Right lung (tissue), 5 donors: ENCODE results near the gene MTCL3. TPM values are rescaled to one million over a fixed set of nuclear protein-coding genes. Genes with fewer than 3 reads are reported as not detected.
"Not testable (repeated sequence)": the region's sequence is repeated elsewhere in the genome, so short reads cannot be mapped to it uniquely, and the experiment has no call there.

ENCODE experiments used
- DNase-seq, 2 donors: peaks; one replicate each; pipeline ENCODE4 v3.0.0-alpha.2; 2013
- polyA plus RNA-seq, 5 donors: library from polyadenylated mRNA; unstranded; fragments of 120-200 nt; gene quantifications; one replicate each; pipeline versions ENCODE4 v1.2.1 to v1.2.3, GENCODE V29; 2013; ENCODE audit warnings: inconsistent platforms in 1 of 5, low replicate concordance in 1 of 5; ENCODE audit not compliant: insufficient read length in 5 of 5, insufficient read depth in 1 of 5

The MTCL3 gene

DNA sequence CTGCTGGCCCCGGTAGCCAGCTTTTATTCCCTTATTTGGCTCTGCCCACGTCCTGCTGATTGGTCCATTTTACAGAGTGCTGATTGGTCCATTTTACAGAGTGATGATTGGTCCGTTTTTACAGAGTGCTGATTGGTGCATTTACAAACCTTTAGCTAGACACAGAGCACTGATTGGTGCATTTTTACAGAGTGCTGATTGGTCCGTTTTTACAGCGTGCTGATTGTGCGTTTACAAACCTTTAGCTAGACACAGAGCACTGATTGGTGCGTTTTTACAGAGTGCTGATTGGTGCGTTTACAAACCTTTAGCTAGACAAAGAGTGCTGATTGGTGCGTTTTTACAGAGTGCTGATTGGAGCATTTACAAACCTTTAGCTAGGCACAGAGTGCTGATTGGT, 90.6 kb downstream of the MTCL3 start:
- not testable (repeated sequence) for DNase-seq

DNA sequence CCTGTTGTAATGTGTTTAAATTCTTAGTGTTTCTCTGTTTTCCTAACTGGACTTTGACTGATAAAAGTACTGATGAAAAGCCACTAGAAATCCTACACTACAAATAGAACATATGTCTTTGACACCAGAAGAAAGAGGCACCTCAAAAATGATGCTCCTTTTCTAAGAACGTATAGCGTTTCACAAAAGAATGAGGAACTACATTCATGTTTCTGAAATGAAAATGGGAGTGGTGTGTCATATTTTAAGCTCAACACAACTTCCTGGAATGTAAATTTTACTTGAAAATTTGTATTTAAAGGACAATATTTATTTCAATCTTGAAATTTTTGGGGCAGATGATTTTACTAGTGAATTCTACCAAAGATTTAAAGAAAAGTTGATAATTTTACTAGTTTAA, 95.2 kb downstream of the MTCL3 start:
- no peak for DNase-seq

Other genes with a start within 250 kb of the MTCL3 start
- gene ECHDC1, start 175.7 kb downstream of the MTCL3 start, polyA plus RNA-seq, result 10 to 100 TPM; 64.0 to 94.6 (median 80.2) TPM
- gene KIAA0408, start 59.9 kb downstream of the MTCL3 start, polyA plus RNA-seq, result 10 to 100 TPM; 21.4 to 55.6 (median 47.1) TPM
- gene C6orf58, start 57.8 kb upstream of the MTCL3 start, polyA plus RNA-seq, result 1 to 10 TPM in 3 of 5 donors, under 1 TPM in 2; 0.55 to 2.0 (median 1.3) TPM